BLaER1 treated with 17β-estradiol and CSF1 and Interleukin-3, amounts not matched to agents 10 nM and 100 nM (cell line): ENCODE data around the gene TPST1.
"Not testable (repeated sequence)": the region's sequence is repeated elsewhere in the genome, so short reads cannot be mapped to it uniquely, and the experiment has no call there.

Experiments used
- H3K27ac ChIP-seq, 11 experiments: shearing (Covaris generic); formaldehyde crosslinking; 2 replicates each; pipeline ENCODE4 v1.8.1; 2022
- H3K27me3 ChIP-seq, 11 experiments: shearing (Covaris generic); formaldehyde crosslinking; 2 replicates each; pipeline ENCODE4 v1.8.1; 2022
- H3K36me3 ChIP-seq, 11 experiments: shearing (Covaris generic); formaldehyde crosslinking; 2 replicates each; pipeline ENCODE4 v1.8.1; 2022
- H3K4me1 ChIP-seq, 10 experiments: shearing (Covaris generic); formaldehyde crosslinking; 2 replicates each; pipeline ENCODE4 v1.8.1; 2022
- H3K4me2 ChIP-seq, 11 experiments: shearing (Covaris generic); formaldehyde crosslinking; 2 replicates each; pipeline ENCODE4 v1.8.1; 2022
- H3K4me3 ChIP-seq, 10 experiments: shearing (Covaris generic); formaldehyde crosslinking; 2 replicates each; pipeline ENCODE4 v1.8.1; 2022
- H3K9ac ChIP-seq, 11 experiments: shearing (Covaris generic); formaldehyde crosslinking; 2 replicates each; pipeline ENCODE4 v1.8.1; 2022
- H3K9me3 ChIP-seq, 11 experiments: shearing (Covaris generic); formaldehyde crosslinking; replicated peaks in 1 of 11; 2 replicates each; pipeline ENCODE4 v1.8.1; 2022
- H4K20me1 ChIP-seq, 11 experiments: shearing (Covaris generic); formaldehyde crosslinking; 2 replicates each; pipeline ENCODE4 v1.8.1; 2022
- Cebpa-rat ChIP-seq, 11 experiments: shearing (Covaris generic); IDR thresholded peaks; 2 replicates each; pipeline ENCODE4 v1.8.1; 2022

TPST1 gene

DNA sequence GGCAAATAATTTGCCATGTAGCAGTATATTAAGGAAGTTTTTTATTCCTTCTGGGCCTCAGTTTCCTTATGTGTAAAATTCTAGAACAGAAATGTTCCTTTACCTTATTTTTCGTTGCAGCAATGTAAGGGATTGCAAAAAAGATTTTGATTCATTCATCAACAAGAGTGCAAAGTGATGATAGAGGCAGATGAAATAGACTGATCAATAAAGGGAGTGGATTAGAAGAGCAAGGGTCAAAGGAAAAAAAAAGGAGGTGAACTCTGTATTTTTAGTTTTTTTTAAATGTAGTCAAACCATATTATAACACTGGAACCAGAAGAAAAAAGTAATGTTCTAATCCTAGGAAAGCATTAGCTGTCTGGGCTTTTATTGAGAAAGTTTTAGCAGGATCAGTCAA lies 14.7 kb downstream of the TPST1 start:
- Histone ChIP-seq H3K36me3 (peaks cover 0 to 15% (median 5%) of the 10 kb centered on the region in 11 experiments; a peak in 8 of 22 replicates), H3K4me3 (no peak overlapping the region), H3K4me1 (peaks cover 4 to 32% (median 9%) of the 10 kb centered on the region in 10 experiments; a peak in 12 of 20 replicates), H3K27ac (no peak overlapping the region), H4K20me1 (peaks cover 0 to 51% (median 22%) of the 10 kb centered on the region in 11 experiments; a peak in 16 of 22 replicates), H3K27me3 (no peaks in the 10 kb centered on the region), H3K9me3 (peaks cover 0 to 10% (median 0%) of the 10 kb centered on the region in 11 experiments; a peak in 5 of 22 replicates), H3K4me2 (no peak overlapping the region), H3K9ac (no peak overlapping the region)
- no peak for TF ChIP-seq Cebpa-rat (IDR thresholded peaks at IDR 0.05)

DNA sequence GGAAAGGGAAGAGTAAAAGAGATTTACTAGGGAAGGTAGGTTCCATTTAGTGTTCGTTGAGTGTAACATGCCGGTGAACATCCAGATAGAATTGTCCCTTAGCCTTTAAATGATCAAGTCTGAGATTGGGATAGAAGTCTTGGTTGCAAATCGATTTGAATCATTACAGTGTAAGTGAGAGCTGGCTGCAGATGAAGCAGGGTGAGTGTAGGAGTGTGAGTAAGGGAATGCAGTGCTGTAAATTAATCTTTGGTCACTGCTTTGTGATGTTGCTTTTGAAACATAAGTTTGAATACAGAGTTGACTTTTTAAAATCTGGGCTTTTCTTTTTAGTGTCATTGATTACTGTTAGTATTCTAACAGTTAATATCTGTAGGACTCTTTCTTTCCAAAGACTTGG lies 16.3 kb downstream of the TPST1 start:
- Histone ChIP-seq H4K20me1 (peaks cover 0 to 57% (median 22%) of the 10 kb centered on the region in 11 experiments; a peak in 16 of 22 replicates), H3K9ac (no peak overlapping the region), H3K27me3 (no peaks in the 10 kb centered on the region), H3K27ac (no peak overlapping the region), H3K4me2 (peak overlapping the region in 3 of 11 experiments; percentile 25 to 46 (median 44); a peak in 4 of 22 replicates), H3K4me1 (peaks cover 4 to 32% (median 9%) of the 10 kb centered on the region in 10 experiments; a peak in 12 of 20 replicates), H3K9me3 (peaks cover 0 to 6% (median 0%) of the 10 kb centered on the region in 11 experiments; a peak in 3 of 22 replicates), H3K4me3 (no peak overlapping the region), H3K36me3 (peaks cover 0 to 16% (median 5%) of the 10 kb centered on the region in 11 experiments; a peak in 8 of 22 replicates)
- TF ChIP-seq Cebpa-rat (IDR thresholded peaks at IDR 0.05) = no peak

- no peak for TF ChIP-seq Cebpa-rat (IDR thresholded peaks at IDR 0.05)
- H3K27ac ChIP-seq = no peak overlapping the region
- peaks cover 0 to 12% (median 0%) of the 10 kb centered on the region in 10 experiments; a peak in 2 of 20 replicates for H3K4me1 ChIP-seq
- H3K36me3 ChIP-seq = peaks cover 4 to 54% (median 20%) of the 10 kb centered on the region in 11 experiments; a peak in 17 of 22 replicates
- H4K20me1 ChIP-seq = peaks cover 0 to 25% (median 8%) of the 10 kb centered on the region in 11 experiments; a peak in 10 of 22 replicates
- H3K9me3 ChIP-seq = peaks cover 31 to 51% (median 37%) of the 10 kb centered on the region in 11 experiments
- H3K9ac ChIP-seq = no peak overlapping the region
- no peak overlapping the region for H3K4me3 ChIP-seq
- no peak overlapping the region for H3K4me2 ChIP-seq
- H3K27me3 ChIP-seq = no peaks in the 10 kb centered on the region
Measured at GRCh38 chr7:66227808-66228207, 22.7 kb downstream of the TPST1 start.

DNA sequence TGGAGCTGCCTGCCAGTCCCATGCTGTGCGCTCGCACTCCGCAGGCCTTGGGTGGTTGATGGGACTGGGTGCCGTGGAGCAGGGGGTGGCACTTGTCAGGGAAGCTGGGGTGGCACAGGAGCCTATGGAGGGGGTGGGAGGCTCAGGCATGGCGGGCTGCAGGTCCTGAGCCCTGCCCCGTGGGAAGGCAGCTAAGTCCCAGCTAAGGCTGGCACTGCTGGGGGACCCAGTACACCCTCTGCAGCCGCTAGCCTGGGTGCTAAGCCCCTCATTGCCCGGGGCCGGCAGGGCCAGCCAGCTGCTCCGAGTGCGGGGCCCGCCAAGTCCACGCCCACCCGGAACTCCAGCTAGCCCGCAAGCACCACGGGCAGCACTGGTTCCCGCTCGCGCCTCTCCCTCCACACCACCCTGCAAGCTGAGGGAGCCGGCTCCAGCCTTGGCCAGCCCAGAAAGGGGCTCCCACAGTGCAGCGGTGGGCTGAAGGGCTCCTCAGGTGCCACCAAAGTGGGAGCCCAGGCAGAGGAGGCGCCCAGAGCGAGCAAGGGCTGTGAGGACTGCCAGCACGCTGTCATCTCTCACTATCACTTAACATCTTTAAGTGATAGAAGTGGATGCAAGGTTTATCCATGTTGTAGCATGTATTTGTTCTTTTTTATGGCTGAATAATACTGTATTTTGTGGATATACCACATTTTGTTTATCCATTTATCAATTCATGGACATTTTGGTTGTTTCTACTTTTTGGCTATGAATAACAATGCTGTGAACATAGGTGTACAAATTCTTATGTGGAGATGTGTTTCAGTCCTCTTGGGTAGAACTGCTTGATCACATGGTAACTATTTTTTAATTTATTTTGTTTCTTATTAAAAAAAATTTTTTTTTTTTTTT lies 26.4 kb downstream of the TPST1 start:
- H3K4me1 ChIP-seq, H3K9ac ChIP-seq, H3K27ac ChIP-seq, H3K27me3 ChIP-seq, H4K20me1 ChIP-seq, H3K4me2 ChIP-seq: not testable (repeated sequence)
- Histone ChIP-seq H3K9me3 (peaks cover 32 to 61% (median 40%) of the 10 kb centered on the region in 11 experiments), H3K4me3 (0 out of 20 replicates have a peak overlapping the region, but pooled peaks of 1 of the 10 experiments have one; percentile 15), H3K36me3 (peaks cover 4 to 45% (median 28%) of the 10 kb centered on the region in 11 experiments; a peak in 17 of 22 replicates)

DNA sequence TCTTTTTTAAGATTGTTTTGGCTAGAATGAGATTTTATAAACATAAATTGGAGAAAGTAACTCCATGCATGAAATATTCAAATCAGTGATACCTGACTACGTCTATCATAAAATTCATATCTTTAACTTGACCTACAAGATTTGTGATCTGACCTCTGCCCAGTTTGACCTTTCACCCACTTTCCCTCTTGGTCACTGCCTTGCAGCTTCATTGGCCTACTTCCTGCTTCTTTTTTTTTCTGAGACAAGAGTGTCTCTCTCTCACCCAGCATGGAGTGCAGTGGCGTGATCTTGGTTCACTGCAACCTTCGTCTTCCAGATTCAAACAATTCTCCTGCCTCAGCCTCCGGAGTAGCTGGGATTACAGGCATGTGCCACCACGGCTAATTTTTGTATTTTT lies 28.5 kb downstream of the TPST1 start:
- H3K4me1 ChIP-seq = peaks cover 0 to 6% (median 0%) of the 10 kb centered on the region in 10 experiments; a peak in 4 of 20 replicates
- H4K20me1 ChIP-seq = peaks cover 0 to 22% (median 14%) of the 10 kb centered on the region in 11 experiments; a peak in 12 of 22 replicates
- H3K9ac ChIP-seq = no peak overlapping the region
- TF ChIP-seq Cebpa-rat (IDR thresholded peaks at IDR 0.05) = no peak
- peaks cover 32 to 53% (median 40%) of the 10 kb centered on the region in 11 experiments for H3K9me3 ChIP-seq
- H3K27me3 ChIP-seq = no peaks in the 10 kb centered on the region
- no peak overlapping the region for H3K27ac ChIP-seq
- H3K4me2 ChIP-seq = peak overlapping the region in 2 of 11 experiments; percentile 11 to 14; a peak in 2 of 22 replicates
- peaks cover 4 to 44% (median 28%) of the 10 kb centered on the region in 11 experiments; a peak in 17 of 22 replicates for H3K36me3 ChIP-seq
- H3K4me3 ChIP-seq = no peak overlapping the region

DNA sequence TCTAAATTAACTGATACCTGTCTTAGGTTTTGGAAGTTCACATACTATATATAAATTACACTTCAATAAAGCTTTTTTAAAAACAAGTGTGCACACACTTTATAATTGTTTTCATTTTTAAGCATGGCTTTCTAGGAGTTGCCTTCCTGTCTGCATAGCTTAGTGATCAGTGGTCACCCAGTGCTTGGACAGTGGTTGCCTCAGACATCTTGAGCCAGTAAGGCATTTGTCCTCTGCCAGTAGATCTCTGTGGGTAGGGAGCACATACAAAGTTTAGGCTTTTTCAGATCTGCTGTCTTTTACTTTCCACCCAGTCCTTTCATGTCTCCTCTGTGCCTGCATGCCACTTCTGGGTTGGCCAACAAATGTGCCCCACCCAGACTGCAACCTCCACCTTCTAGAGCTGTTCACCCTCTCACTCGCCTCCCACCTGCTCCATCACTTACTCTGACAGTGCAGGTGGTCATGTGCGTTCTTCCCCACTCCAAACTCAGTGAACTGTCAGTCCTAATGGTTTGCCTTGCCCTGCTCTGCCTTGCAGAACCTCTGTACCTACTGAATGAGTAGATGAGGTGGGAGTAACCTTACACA lies 31.7 kb downstream of the TPST1 start:
- no peaks in the 10 kb centered on the region for H3K27me3 ChIP-seq
- no peak overlapping the region for H3K4me2 ChIP-seq
- H3K4me3 ChIP-seq = no peak overlapping the region
- H3K9ac ChIP-seq = no peak overlapping the region
- H3K27ac ChIP-seq = no peak overlapping the region
- H3K36me3 ChIP-seq = peaks cover 6 to 30% (median 17%) of the 10 kb centered on the region in 11 experiments; a peak in 18 of 22 replicates
- H3K9me3 ChIP-seq = peaks cover 8 to 22% (median 16%) of the 10 kb centered on the region in 11 experiments
- H3K4me1 ChIP-seq = peaks cover 0 to 6% (median 0%) of the 10 kb centered on the region in 10 experiments; a peak in 4 of 20 replicates
- TF ChIP-seq Cebpa-rat (IDR thresholded peaks at IDR 0.05) = no peak
- H4K20me1 ChIP-seq = peaks cover 0 to 34% (median 18%) of the 10 kb centered on the region in 11 experiments; a peak in 12 of 22 replicates

GRCh38 chr7:66237906-66238772 lies 33.0 kb downstream of the TPST1 start:
- Histone ChIP-seq H3K4me3 (no peak overlapping the region), H3K9ac (no peak overlapping the region), H3K4me2 (no peak overlapping the region), H3K36me3 (peaks cover 0 to 21% (median 12%) of the 10 kb centered on the region in 11 experiments; a peak in 16 of 22 replicates), H3K4me1 (peaks cover 0 to 6% (median 0%) of the 10 kb centered on the region in 10 experiments; a peak in 4 of 20 replicates), H3K9me3 (peaks cover 0 to 9% (median 2%) of the 10 kb centered on the region in 11 experiments; a peak in 5 of 22 replicates), H3K27ac (no peak overlapping the region), H4K20me1 (peaks cover 0 to 40% (median 18%) of the 10 kb centered on the region in 11 experiments; a peak in 12 of 22 replicates), H3K27me3 (no peaks in the 10 kb centered on the region)
- no peak for TF ChIP-seq Cebpa-rat (IDR thresholded peaks at IDR 0.05)
